Natural killer cell treated with Interleukin-12 subunit alpha and Interleukin-12 subunit beta and Interleukin-15 and Interleukin-18, amount 100 ng/mL, for 72 hours (primary cell): Measurements from ENCODE around the gene LCN15. TPM values are rescaled to one million over a fixed set of nuclear protein-coding genes. Genes with fewer than 3 reads are reported as not detected.

Experiments used
- ATAC-seq, 2 donors: fragments of 150-1000 bp; cut with Tn5 transposase in 1 of 2; sonication (Bioruptor Pico), chemical (Tn5 transposase) in 1 of 2; 2 replicates each; pipeline ENCODE4 v1.10.0; 2021
- DNase-seq: peaks from one replicate; pipeline ENCODE4 v3.0.0; 2022; ENCODE audit warnings: low spot score
- H3K27ac Mint-ChIP-seq, 2 donors: 1 replicate in 1 of 2; 2 replicates in 1 of 2; pipeline ENCODE4 v1.8.0; 2022; ENCODE audit warnings: mixed read lengths in 2 of 2, mild to moderate bottlenecking in 1 of 2, moderate library complexity in 1 of 2
- H3K27me3 Mint-ChIP-seq, 2 donors: 1 replicate in 1 of 2; 2 replicates in 1 of 2; pipeline ENCODE4 v1.8.0; 2022; ENCODE audit warnings: mixed read lengths in 2 of 2
- H3K36me3 Mint-ChIP-seq: one replicate; pipeline ENCODE4 v1.8.0; 2022; ENCODE audit warnings: mixed read lengths
- H3K4me1 Mint-ChIP-seq, 2 donors: 1 replicate in 1 of 2; 2 replicates in 1 of 2; pipeline ENCODE4 v1.8.0; 2022; ENCODE audit warnings: low read depth in 2 of 2, mixed read lengths in 2 of 2, mild to moderate bottlenecking in 1 of 2
- H3K4me3 Mint-ChIP-seq: one replicate; pipeline ENCODE4 v1.8.0; 2022; ENCODE audit warnings: mixed read lengths
- H3K9me3 Mint-ChIP-seq: 2 replicates; pipeline ENCODE4 v1.8.0; 2022; ENCODE audit warnings: mixed read lengths
- total RNA-seq, 2 donors: library from RNA; stranded (reverse); gene quantifications; one replicate each; pipeline ENCODE4 v1.2.3, GENCODE V29; 2022

Gene LCN15
- total RNA-seq, 2 donors from 2014 or later: not detected

DNA sequence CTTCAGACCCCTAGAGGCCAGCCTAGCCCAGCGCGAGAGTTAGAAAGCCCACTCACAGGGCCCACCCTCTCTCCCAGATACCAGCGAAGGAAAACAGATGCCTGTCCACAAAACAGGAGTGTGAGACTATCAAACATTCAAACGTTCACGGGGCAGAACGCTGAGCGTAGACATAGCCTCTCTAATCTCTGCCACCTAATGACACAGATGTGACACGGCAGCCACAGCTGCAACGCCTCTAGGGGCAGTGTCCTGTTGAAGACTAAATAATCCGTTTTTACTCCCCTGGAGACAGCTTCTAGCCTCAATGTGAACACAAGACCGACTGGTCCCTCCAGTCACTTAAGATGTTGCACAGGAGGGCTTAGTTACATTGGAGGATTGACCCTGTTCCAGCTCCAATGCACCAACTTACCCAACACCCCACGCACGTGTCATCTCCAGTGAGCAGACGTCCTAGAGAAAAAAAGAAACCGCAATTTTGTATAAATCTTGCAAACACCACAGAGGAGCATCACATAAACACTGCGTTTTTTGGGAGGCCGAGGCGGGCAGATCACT lies 37.6 kb downstream of the LCN15 start:
- peaks cover 12 to 18% of the 10 kb centered on the region in 2 donors for H3K4me1 Mint-ChIP-seq
- H3K36me3 Mint-ChIP-seq: peaks cover 8% of the 10 kb centered on the region
- DNase-seq: no peak

GRCh38 chr9:136726118-136726517 lies 38.2 kb downstream of the LCN15 start:
- Mint-ChIP-seq H3K27me3 (no peaks in the 10 kb centered on the region), H3K36me3 (peaks cover 8% of the 10 kb centered on the region), H3K27ac (peak overlapping the region; percentile 86 to 88), H3K9me3 (no peaks in the 10 kb centered on the region), H3K4me3 (peak overlapping the region; percentile 98), H3K4me1 (peaks cover 14 to 18% of the 10 kb centered on the region in 2 donors)
- ATAC-seq (no peak), DNase-seq (no peak)

More for the DNA sequence above, 37.6 kb downstream of the LCN15 start:
- Mint-ChIP-seq H3K4me3 (peak overlapping the region; percentile 98), H3K9me3 (no peaks in the 10 kb centered on the region), H3K27me3 (no peaks in the 10 kb centered on the region), H3K27ac (peak overlapping the region; percentile 86 to 88)
- no peak for ATAC-seq

DNA sequence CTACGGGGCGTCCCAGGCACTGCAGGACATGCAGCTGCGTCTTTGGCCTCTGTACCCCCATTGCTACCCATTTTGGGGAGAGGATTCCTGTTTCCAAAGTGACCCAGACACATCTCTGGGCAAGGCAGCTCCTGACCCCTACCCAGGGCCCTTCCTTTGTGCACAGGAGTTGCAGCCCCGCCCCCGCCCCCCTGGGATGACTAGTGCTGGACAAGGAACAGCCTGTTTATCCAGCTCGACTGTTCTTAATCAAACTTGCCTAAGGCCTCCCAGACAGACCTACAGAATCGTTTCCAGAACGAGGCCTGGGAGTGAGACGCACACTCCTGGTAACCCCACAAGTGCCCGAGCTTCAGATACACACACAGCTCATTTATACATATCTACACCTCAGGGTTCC lies 38.7 kb downstream of the LCN15 start:
- Mint-ChIP-seq H3K4me1 (peaks cover 15 to 18% of the 10 kb centered on the region in 2 donors), H3K36me3 (peaks cover 8% of the 10 kb centered on the region), H3K9me3 (no peaks in the 10 kb centered on the region), H3K27me3 (no peaks in the 10 kb centered on the region), H3K27ac (no peak overlapping the region), H3K4me3 (peak overlapping the region; percentile 98)
- no peak for ATAC-seq
- no peak for DNase-seq

GRCh38 chr9:136724772-136725171 lies 39.5 kb downstream of the LCN15 start:
- Mint-ChIP-seq H3K9me3 (no peaks in the 10 kb centered on the region), H3K4me3 (no peak overlapping the region), H3K4me1 (peaks cover 15 to 18% of the 10 kb centered on the region in 2 donors), H3K36me3 (peaks cover 8% of the 10 kb centered on the region), H3K27ac (no peak overlapping the region), H3K27me3 (no peaks in the 10 kb centered on the region)
- ATAC-seq: no peak
- DNase-seq: no peak

DNA sequence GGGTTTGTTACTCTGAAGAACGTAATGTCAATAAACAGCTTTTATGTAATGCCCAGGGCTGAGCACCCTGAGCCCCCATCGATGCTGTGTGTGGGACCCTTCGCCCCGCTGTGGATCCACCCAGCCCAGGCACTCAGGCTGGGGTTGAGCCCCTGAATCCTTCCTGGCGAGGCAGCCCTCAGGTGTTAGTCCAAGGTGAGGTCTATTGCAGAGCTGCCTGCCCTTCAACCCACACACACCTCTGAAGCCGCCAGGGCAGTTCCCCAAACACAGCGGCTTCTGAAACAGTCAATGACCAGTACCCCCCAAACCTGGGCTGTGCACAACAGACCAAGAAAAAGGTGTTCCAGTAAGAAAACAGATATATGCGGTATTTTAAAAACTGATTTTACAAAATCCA lies 40.3 kb downstream of the LCN15 start:
- DNase-seq: no peak
- ATAC-seq: no peak
- Mint-ChIP-seq H3K4me1 (peaks cover 15 to 18% of the 10 kb centered on the region in 2 donors), H3K27me3 (no peaks in the 10 kb centered on the region), H3K27ac (no peak overlapping the region), H3K4me3 (no peak overlapping the region), H3K9me3 (no peaks in the 10 kb centered on the region), H3K36me3 (peaks cover 8% of the 10 kb centered on the region)

DNA sequence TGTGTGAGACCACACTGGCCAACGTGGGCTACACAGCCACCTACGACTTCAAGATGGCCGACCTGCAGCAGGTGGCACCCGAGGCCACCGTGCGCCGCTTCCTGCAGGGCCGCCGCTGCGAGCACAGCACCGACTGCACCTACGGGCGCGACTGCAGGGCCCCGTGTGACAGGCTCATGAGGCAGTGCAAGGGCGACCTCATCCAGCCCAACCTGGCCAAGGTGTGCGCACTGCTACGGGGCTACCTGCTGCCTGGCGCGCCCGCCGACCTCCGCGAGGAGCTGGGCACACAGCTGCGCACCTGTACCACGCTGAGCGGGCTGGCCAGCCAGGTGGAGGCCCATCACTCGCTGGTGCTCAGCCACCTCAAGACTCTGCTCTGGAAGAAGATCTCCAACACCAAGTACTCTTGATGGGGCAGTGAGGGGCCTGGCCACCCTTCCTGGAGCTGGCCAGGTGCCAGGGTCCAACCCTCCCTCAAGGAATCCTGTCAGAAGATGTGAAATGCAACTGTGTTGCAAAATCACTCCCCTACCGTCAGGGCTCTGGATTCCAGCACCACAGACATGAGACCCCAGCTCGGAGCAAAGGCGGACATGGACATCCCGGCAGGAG lies 40.8 kb downstream of the LCN15 start:
- no peak overlapping the region for H3K27ac Mint-ChIP-seq
- H3K27me3 Mint-ChIP-seq: no peaks in the 10 kb centered on the region
- DNase-seq: no peak
- H3K4me3 Mint-ChIP-seq: no peak overlapping the region
- H3K4me1 Mint-ChIP-seq: peaks cover 15 to 18% of the 10 kb centered on the region in 2 donors
- ATAC-seq: no peak
- H3K36me3 Mint-ChIP-seq: peaks cover 8% of the 10 kb centered on the region
- H3K9me3 Mint-ChIP-seq: no peaks in the 10 kb centered on the region

- no peak for DNase-seq
- ATAC-seq: no peak
- H3K9me3 Mint-ChIP-seq: no peaks in the 10 kb centered on the region
- H3K4me3 Mint-ChIP-seq: no peak overlapping the region
- H3K27ac Mint-ChIP-seq: no peak overlapping the region
- H3K4me1 Mint-ChIP-seq: peaks cover 15 to 18% of the 10 kb centered on the region in 2 donors
- peaks cover 8% of the 10 kb centered on the region for H3K36me3 Mint-ChIP-seq
- H3K27me3 Mint-ChIP-seq: no peaks in the 10 kb centered on the region
Observed at GRCh38 chr9:136722969-136723356, 41.4 kb downstream of the LCN15 start.

DNA sequence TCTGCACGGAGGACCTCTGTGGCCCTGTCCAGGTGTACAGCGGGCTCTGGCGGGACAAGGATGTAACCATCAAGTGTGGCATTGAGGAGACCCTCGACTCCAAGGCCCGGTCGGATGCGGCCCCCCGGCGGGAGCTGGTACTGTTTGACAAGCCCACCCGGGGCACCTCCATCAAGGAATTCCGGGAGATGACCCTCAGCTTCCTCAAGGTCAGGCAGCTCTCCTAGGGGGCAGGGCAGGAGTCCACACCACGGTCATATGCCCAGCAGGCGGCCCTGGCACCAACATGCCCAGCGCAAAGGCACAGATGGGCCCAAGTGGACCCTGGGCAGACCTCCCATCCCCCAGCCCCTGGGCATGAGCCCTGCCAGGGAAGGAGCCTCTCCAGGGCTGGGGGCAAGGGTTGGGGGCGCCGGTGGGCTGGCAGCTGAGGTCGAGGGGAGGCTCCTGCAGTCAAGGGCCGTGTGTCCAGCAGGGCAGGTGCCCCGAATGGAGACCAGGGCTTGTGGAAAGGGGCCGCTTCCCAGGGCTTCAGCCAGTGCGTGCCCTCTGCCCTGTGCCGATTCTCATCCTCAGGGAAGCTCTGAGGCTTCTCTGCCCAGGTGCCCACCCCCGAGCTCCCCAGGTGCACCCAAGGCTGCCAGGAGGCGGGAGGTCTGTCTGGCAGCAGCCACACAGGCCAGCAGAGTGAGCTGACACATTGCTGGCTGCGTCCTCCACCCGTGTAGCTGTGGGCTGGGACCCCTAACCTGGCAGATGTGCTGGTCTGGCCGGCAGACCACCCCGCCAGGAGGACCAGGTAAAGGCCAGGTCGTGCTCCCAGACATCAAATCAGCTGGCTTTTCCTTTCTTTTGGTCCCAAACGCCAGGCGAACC lies 42.0 kb downstream of the LCN15 start:
- Mint-ChIP-seq H3K9me3 (no peaks in the 10 kb centered on the region), H3K4me1 (peaks cover 12 to 18% of the 10 kb centered on the region in 2 donors), H3K27me3 (no peaks in the 10 kb centered on the region), H3K27ac (no peak overlapping the region), H3K36me3 (peaks cover 8% of the 10 kb centered on the region), H3K4me3 (no peak overlapping the region)
- ATAC-seq: no peak
- no peak for DNase-seq

DNA sequence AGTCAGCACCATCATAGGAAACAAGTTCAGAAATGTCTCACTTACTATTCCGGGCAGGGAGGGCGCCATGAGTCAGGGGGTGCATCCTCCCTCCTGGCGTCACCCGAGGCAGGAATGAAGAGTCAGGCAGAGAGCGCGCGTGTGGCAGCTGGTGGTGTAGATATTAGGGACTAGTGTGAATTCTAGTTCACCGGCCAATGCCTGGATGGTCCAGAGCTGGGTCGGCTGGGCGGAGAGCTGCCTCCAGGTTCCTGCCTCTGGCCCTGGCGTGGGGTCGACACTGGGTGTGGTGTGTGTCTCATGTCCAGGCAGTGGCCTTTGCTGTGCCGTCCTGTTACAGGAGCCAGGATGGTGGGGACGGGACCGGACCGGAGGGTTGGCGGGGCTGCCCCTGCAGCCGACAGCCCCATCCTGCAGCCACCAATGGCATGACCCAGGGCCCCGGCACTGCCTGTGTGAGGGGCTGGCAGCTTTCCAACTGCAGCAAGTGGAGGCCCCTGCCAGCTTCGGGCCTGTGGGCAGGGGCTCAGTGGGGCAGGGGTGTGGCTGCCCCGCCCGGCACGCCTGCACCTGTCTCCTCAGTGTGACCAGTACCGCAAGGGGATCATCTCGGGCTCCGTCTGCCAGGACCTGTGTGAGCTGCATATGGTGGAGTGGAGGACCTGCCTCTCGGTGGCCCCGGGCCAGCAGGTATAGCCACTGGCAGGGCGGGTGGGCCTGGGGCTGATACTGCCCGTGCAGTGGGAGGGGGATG lies 42.8 kb downstream of the LCN15 start:
- Mint-ChIP-seq H3K36me3 (peaks cover 2% of the 10 kb centered on the region), H3K9me3 (no peaks in the 10 kb centered on the region), H3K27me3 (no peaks in the 10 kb centered on the region), H3K4me3 (no peak overlapping the region), H3K4me1 (peaks cover 7 to 12% of the 10 kb centered on the region in 2 donors), H3K27ac (no peak overlapping the region)
- ATAC-seq (peak in 1 of 2 donors; percentile 7), DNase-seq (no peak)

DNA sequence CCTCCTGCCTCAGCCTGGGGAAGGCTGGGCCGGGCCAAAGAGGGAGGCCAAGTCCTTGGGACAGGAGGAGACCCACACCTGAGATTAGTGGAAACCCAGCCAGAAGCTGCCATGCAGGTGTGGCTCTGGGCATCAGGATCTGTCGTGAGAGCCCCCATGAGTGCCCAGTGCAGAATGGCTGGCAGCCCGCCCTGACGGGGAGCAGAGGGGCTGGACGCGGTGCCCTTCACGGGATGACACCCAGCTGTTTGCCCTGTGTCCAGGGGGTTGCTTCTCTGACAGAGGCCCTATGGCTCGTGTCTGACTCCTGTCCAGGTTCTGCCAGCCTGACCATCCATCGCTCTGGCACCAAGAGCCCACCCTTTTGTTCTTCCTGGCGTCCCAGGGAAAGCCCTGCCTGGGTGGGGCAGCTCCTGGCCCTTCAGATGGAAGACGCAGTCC lies 43.4 kb downstream of the LCN15 start:
- ATAC-seq (no peak), DNase-seq (no peak)
- no peak overlapping the region for H3K27ac Mint-ChIP-seq
- H3K4me1 Mint-ChIP-seq: peaks cover 3 to 9% of the 10 kb centered on the region in 2 donors
- no peak overlapping the region for H3K4me3 Mint-ChIP-seq
- peaks cover 0 to under 1% of the 10 kb centered on the region in 2 donors for H3K27me3 Mint-ChIP-seq
- H3K36me3 Mint-ChIP-seq: no peaks in the 10 kb centered on the region
- H3K9me3 Mint-ChIP-seq: no peaks in the 10 kb centered on the region

GRCh38 chr9:136720251-136720897 lies 43.9 kb downstream of the LCN15 start:
- Mint-ChIP-seq H3K4me1 (peaks cover 3 to 9% of the 10 kb centered on the region in 2 donors), H3K4me3 (no peak overlapping the region), H3K36me3 (no peaks in the 10 kb centered on the region), H3K27ac (no peak overlapping the region), H3K27me3 (peaks cover 0 to 3% of the 10 kb centered on the region in 2 donors), H3K9me3 (no peaks in the 10 kb centered on the region)
- DNase-seq: no peak
- no peak for ATAC-seq

DNA sequence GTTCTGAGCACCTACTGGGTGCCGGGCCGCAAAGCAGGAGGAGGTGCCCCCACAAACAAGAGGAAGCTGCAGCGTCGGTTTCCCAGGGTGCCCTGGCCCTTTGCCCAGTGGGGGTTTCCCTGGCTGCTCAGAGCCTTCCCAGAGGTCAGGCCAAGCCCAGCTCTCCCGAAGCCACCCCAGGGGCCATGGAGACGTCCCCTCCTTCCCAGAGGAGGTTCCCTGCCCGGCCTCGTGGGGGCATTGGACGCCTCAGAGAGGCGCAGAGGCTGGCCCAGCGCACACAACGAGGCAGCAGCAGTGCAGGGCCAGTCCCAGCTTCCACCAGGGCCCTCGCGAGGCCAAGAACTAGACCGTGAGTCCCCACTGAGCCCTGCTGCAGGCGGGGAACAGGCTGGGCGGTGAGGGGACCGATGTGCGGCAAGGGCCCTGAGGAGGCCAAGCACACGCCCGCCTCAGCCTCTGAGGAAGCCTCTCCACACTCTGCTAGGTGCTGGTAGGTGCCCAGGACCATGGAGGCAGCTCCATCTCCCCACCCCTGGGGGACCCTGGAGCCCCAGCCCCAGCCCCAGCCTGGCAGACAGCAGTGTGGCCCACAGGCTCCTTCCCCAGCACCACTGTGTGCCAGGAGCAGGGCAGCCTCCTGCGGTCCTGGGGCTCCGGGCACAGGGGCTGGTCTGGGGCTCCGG lies 45.0 kb downstream of the LCN15 start:
- peaks cover 3 to 7% of the 10 kb centered on the region in 2 donors for H3K4me1 Mint-ChIP-seq
- H3K36me3 Mint-ChIP-seq: no peaks in the 10 kb centered on the region
- peaks cover 0 to 5% of the 10 kb centered on the region in 2 donors for H3K27me3 Mint-ChIP-seq
- DNase-seq (no peak), ATAC-seq (no peak)
- no peaks in the 10 kb centered on the region for H3K9me3 Mint-ChIP-seq
- H3K27ac Mint-ChIP-seq: no peak overlapping the region
- H3K4me3 Mint-ChIP-seq: no peak overlapping the region
